Hepatocyte (in vitro differentiated cells): ENCODE results near the gene ALPP.

ENCODE experiments used
- CTCF ChIP-seq: fragments of 200-600 bp; sonication (generic); IDR thresholded peaks from 2 replicates; pipeline ENCODE4 v1.5.1; 2016; ENCODE audit warnings: antibody characterized with exemption, mild to moderate bottlenecking; ENCODE audit not compliant: poor library complexity
- EZH2 ChIP-seq: fragments of 200-600 bp; sonication (generic); IDR thresholded peaks from 2 replicates; pipeline ENCODE4 v1.6.1; 2016; ENCODE audit warnings: antibody characterized with exemption, mild to moderate bottlenecking, borderline replicate concordance
- EZH2phosphoT487 ChIP-seq: fragments of 200-600 bp; sonication (generic); IDR thresholded peaks from one replicate; pipeline ENCODE4 v1.6.1; 2018; ENCODE audit warnings: antibody characterized with exemption, mild to moderate bottlenecking, low read depth, moderate library complexity; ENCODE audit not compliant: unreplicated experiment, severe bottlenecking

- no peak for TF ChIP-seq EZH2phosphoT487
- TF ChIP-seq EZH2: no peak
- TF ChIP-seq CTCF: no peak
Measured at GRCh38 chr2:232382331-232383225, 4.0 kb downstream of the ALPP start.
